DMS53 treated with DMSO at 0.1 percent for 48 hours (cell line): Measurements from ENCODE around the gene USP46.

Source experiments
- DNase-seq: peaks from one replicate; lab custom pipeline; 2025; ENCODE audit not compliant: unreplicated experiment; lab: John Stamatoyannopoulos, UW

USP46 gene

DNA sequence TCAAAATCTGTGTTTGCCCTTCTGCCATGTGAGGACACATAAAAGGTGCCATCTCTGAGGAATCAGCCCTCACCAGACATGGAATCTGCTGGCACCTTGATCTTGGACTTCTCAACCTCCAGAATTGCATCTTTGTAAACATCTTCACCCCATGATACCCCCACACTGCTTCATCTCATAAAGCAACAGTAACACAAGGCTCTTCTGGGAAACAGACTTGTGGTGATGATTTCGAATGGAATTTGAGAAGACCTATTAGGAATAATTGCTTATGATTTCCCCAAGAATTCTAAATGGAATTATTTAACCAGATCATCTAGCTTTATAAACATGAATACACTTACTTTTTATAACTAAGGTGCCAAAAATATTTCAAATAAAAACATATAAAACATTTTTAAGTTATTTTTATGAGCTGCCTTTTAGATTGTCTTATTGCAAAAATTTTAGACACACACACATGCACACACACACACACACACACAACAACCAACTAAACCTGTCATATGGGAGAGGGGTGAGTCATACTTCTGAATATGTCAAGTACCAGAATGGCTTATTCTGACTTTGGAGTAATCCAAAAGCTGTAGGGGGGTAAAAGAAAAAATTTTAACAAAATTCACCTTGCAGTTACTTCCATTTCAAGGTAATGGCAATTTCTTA, 82.0 kb downstream of the USP46 start:
- no peak for DNase-seq

DNA sequence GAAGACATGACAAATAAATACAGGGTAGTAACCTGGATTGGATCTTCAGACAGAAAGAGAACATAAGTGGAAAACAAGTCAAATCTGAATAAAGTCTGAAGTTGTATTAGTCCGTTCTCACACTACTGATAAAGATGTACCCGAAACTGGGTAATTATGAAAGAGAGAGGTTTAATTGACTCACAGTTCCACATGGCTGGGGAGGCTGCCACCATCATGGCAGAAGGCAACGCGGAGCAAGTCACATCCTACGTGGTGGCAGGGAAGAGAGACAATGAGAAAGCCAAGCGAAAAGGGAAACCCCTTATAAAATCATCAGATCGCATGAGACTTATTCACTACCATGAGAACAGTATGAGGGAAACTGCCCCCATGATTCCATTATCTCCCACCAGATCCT, 82.8 kb downstream of the USP46 start:
- no peak for DNase-seq

DNA sequence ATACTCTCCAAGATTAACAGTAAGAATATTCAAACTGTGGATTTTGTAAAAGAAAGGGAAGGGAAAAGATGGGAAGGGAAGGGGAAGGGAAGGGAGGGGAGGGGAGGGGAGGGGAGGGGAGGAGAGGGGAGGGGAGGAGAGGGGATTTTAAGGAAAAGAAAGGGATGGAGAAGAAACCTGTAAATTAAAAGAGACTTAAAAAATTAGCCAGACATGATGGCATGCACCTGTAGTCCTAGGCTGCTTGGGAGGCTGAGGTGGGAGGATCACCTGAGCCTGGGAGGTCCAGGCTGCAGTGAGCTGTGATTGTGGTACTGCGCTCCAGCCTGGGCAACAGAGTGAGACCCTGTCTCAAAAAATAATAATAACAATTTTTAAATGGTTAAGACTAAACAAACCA, 83.7 kb downstream of the USP46 start:
- DNase-seq = no peak

DNA sequence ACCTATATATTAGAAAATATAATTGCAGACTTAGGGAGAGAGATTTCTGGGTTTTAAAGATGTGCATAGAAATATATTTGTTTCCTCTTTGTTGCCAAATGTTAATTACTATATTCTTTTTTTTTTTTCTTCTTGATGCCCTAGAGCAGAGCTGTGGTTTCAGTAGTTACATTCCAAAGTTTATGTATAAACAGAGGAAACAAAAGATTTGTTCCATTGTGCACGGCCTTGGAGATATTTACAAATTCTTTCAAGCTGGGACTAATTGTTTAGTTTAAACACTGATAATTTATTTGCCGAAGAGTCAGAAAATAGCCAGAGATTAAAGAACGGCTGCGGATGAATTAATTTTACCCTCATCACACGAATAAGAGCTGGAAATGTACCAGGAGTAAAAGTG, 85.1 kb downstream of the USP46 start:
- DNase-seq = no peak

DNA sequence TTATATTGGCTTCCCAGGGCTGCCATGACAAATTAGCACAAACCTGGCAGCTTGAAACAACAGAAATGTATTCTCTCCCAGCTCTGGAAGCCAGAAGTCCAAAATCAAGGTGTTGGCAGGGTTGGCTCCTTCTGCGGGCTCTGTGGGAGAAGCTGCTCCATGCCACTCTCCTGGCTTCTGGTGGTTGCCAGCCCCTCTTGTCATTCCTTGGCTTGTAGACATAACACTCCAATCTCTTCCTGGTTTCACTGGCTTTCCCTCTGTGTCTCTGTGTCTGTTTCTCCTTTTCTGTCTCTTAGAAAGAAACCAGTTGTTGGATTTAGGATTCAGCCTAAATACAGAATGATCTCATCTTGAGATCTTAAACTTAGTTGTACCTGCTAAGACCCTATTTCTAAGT, 85.5 kb downstream of the USP46 start:
- no peak for DNase-seq

DNA sequence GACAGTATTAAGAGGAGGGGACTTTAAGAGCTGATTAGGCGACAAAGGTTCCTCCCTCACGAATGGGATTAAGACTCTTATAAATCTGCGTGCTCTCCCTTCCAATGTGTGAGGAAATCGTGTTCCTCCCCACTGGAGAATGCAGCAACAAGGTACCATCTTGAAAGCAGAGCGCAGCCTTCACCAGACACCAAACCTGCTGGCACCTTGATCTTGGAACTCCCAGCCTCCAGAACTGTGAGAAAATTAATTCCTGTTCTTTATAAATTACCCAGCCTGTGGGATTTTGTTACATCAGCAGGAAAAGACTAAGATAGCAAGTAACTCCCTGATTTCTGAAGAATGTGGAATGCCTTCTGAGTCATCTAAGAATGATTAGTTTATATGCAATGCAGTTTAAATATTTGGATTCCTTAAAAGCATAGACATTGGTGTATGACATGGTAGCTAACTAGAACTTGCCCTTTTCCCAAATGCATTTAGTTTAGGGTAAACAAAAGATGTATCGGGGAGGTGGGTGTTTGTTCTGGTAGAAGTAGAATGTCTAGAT, 86.1 kb downstream of the USP46 start:
- no peak for DNase-seq

DNA sequence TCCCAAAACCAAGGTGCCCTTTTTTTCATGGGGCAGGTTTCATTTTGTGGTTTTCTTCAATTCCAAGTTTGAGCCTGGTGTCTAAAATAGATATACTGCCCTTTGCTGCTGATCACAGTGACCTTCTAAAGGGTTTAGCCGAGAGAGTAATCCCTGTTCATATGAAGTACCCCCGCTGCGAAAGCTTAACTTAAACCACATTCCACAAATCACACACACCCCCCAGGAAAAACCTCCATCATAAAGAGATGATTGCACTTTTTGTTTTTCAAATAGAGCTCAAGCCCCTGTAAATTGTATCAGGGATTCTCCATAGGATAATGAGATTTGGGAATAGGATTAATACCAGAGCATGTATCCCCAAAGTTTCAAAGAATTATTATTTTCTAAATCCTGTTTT, 90.8 kb downstream of the USP46 start:
- DNase-seq = no peak

DNA sequence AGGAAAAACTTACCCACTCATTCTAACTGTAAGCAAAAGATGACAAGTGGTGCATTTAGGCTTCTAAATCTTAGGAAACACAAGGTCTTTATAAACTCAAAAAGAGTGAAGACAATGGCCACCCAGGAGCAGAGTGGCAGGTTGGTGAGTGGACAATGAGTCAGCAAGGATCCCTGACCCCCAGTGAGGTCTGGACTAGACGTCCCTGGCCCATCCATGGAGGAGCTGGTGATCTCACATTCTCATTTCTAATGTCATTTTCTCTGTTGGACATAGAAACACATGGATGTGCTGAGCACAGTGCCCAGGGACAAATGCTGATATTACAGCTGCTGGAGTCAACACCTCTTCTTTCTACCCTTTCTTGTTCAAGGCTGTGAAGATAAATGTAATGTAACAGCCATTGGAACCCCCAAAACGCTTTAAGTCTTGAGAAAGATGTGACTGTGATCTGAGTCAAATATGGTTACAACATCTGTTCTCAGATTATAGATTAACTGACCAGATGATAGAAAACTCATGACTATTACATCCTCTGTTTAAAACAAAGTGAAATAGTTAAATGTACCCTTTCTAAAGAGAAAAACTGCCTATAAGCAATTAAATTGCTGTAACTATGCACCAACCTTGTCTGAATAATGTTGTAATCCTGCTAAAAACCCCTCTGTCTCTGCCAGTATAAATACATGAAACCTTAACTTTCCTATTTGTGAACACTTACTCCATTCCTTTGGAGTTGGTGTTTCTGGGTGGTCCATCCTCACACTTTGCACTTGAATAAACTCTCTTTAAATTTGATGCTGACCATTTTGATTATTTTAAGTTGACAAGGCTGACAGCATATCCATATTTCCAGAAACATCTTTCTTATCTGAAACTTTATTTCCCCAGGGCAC, 92.7 kb downstream of the USP46 start:
- no peak for DNase-seq

DNA sequence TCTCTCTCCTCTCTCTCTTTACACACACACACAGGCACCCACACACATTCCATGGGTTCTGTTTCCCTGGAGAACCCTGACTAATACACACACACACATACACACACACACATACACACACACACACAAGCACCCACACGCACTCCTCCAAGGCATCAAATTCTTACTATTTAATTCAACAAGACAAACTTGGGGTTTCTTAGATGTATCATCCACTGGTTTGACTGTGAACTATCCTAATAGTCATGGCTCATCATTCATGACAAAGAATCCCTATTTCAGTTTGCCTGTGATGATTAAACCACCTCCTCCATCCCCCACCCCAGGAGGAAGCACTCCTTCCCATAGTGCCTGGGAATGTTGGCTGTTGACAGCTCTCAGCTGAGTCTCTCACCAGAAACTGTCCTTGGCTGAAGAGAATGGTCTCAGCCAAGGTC, 98.2 kb downstream of the USP46 start:
- DNase-seq = no peak

DNA sequence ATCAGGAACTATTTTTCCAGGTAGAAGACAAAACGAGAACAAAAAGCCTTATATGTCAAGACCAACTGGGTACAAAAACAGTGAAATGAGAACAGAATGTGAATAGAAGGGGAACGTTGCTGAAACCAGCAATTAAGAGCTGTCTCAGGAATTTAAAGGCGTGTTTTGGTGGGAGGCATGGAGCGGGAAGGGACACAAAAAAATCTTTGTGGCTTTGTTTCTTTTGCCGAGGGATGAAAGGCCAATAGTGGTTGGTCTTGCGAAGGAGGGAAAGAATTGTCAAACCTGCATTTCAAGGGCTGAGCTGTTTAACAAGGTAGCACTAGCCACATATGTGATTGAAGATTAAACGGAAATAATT, 103.8 kb downstream of the USP46 start:
- DNase-seq = no peak

DNA sequence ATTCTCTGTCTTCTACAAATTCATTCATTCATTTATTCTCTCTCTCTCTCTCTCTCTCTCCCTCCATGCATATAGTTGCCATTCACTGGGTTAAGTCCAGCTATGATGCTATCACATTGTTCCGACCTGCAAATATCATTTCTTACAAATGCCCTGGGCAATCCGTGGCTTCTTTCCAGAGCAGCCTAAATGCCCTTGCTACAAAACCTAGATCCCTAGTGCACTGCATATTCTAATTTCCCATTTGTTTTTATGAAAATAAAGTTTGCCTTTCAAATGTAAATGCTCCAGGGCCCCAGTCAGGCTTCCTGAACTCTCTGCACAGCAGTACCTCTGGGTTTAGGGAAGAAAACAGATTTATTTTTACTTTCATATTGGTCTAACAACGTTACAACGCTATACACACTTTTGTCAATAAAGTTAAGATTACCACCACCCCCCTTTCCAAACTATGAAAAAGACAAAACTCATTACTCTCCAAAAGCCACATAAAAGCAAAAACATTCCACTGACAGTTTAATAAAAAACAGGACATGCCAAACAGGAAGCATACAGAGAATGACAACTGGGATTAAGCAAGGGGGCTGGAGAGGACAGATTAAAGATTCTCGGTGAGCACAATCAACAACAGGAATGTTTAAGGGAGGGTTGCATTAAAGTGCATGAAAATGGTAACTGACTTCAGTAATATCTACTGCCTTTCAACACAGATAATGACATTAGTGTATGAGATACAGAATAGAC, 104.3 kb downstream of the USP46 start:
- DNase-seq = no peak

DNA sequence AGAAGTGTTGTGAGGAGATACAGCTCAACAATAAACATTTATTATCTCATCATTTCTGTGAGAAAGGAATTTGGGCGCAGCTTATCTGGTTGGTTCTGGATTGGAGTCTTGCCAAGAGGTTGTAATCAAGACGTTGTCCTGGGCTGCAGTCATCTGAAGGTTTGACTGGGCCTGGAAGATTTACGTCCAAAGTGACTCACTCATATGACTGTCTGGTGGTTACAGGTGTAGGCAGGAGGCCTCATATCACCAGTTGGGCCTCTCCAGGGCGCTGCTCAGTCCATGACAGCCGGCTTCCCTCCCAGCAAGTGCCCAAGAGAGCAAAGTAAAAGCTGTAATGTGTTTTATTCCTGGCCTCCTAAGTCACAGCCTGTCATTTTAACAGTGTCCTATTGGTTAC, 106.3 kb downstream of the USP46 start:
- DNase-seq = no peak

DNA sequence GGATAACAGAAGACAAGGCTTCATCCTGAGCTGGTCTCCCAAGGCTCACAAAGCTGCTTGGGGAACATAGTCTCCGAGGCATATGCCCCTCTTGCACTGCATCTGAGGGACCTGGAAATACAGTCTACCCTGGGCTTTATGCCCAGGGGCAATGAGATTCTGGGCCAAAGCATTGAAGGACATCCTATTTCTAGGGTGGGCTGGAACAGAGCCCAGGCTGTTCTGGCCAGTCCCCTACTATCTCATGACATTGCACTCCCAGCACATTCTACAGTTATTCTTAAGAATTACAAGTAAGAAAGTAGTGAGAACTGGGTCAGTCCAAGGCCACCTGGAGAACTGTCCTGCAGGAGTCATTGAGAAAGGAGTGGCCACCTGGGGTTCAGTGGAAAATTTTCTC, 107.6 kb downstream of the USP46 start:
- no peak for DNase-seq

DNA sequence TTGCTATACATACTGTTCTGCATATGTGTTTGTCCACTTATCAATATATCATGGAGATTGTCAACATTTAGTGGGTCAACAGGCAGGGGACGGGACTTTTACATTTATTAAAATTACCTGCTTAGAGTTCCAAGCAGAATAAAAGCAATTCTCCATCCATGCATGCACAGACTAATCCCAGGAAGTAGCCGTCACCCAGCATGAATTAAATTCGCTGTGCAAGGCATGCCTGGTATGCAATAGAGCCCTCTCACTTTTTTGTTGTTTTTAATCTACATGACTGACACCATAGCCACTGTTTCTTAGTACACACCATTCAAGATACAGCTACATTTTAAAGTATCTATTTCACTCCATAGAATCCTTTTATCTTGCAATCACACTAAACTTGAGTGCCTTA, 108.9 kb downstream of the USP46 start:
- DNase-seq = no peak

DNA sequence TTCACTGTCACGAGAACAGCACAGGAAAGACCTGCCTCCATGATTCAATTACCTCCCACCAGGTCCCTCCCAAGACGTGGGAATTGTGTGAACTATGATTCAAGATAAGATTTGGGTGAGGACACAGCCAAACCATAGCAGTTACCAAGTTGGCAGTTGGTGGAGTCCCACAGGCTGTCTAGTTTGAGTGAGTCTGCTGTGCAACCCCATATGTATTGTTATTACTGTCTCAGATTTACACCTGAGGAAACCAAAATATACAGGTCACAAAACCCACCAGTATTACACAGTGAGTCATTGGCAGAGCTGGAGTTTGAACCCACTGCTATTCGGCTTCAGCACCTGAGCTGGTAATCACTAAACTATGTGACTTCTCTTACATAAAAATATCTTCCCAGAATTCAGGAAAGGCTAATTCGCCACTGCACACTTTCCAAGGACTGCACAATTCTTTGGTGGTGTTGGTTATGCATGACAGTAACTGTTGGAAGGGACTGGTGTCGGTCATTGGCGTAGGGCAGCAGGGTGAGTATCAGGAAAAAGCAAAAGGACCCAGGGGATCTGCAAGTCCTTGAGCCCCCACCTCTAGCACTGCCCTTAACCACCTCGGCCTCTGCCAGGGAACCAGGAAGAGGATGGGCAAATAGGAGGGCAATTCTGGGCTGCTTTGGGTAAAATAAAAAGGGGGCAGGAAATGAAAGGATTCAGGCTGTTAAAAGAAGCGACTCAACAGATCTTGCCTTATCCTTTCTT, 110.1 kb downstream of the USP46 start:
- DNase-seq = no peak

DNA sequence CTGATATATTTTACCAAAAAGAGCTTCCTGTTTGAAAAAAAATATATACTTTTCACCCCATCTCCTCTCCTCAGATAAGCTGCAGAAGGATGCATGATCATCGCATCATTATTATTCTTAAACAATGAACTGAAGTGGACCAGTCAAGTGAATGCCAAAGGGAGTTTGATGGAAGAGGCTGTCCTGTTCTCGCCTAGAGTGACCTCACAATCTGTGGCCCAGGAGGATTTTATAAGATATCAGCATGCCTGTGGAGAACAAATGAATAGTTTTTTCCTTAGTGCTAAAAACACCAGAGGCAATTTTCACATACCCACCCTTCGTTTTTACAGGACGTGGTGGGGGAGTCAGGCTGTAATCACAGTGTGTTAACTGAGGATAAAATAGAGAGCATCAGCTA, 112.7 kb downstream of the USP46 start:
- DNase-seq = no peak

DNA sequence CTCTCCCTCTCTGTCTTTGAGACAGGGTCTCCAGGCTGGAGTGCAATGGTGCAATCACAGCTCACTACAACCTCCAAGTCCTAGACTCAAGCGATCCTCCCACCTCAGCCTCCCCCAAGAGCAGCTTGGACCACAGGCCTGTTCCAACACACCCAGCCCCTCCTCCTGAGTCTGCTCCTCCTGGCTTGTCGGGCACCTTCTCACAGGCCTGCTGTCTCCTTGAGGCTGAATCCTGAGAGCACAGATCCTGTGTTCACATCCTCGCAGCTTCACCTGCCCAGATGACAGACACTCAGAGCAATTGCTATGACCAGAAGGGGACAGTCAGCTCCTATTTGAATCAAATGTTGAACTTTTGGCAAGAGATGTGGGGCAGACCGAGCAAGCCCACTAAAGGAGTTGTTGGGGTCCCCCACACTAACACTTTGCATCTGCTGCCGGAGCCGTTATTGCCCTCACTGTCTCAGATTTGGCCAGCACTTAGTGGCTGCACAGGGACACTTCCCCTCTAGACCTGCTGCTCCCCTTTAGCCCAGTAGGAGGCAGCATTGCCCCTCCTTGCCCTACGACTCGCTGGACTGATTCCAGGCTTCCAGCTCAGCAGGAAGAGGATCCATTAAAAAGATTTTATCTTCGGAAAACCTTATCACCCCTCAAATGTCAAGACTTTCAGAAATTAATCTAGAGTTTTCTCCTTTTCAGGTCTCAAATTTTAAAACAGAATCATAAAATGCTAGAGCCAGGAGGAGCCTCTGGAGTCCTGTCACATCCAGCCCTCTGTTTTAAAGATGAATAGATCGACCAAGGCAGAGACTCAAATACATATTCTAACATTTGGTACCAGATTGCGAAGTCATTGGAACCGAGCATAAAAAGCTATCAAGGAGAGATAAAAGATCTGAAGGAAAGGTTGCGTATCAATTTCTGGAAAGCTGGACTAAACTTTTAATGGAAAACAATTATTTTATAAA, 113.7 kb downstream of the USP46 start:
- DNase-seq = peak; percentile 38
